GM12878 (cell line): ENCODE measurements around the gene CSNK1G3. TPM values are rescaled to one million over a fixed set of nuclear protein-coding genes. Genes with fewer than 3 reads are reported as not detected.

Source experiments
- ATAC-seq: fragments of 200-7000 bp; cut with Tn5 transposase; 3 replicates; pipeline ENCODE4 v1.9.1; 2020; ENCODE audit warnings: mild to moderate bottlenecking, moderate library complexity
- BruUV-seq: library from RNA; stranded (reverse); fragments of 400-500 nt; replicated peaks from 2 replicates; lab custom pipeline; 2021; lab: Mats Ljungman, UMichigan
- CTCF ChIA-PET: fragments of 300-600 bp; sonication (Branson Sonifier 250); formaldehyde crosslinking; extraction: SDS; loops from one replicate; lab custom pipeline; 2021; ENCODE audit warnings: inconsistent platforms; lab: Yijun Ruan, JAX
- POLR2A ChIA-PET: fragments of 350-600 bp; formaldehyde crosslinking; extraction: SDS; loops from one replicate; lab custom pipeline; 2021; ENCODE audit warnings: inconsistent platforms; lab: Charles Lee
- RAD21 ChIA-PET: fragments of 300-600 bp; sonication (Branson Sonifier 250); formaldehyde crosslinking; loops from one replicate; lab custom pipeline; 2023; ENCODE audit warnings: antibody characterized with exemption; ENCODE audit not compliant: unreplicated experiment; lab: Charles Lee
- SMC1A ChIA-PET: fragments of 300-600 bp; sonication (Branson Sonifier 250); formaldehyde crosslinking; loops from one replicate; lab custom pipeline; 2023; ENCODE audit not compliant: unreplicated experiment, uncharacterized antibody; lab: Charles Lee
- DNase-seq: peaks from one replicate; pipeline ENCODE4 v3.0.0-alpha.2; 2011; ENCODE audit warnings: low read depth, low spot score
- FAIRE-seq: peaks from 3 replicates; lab custom pipeline; 2011; peaks lifted over from hg19 to GRCh38; lab: Jason Lieb, UNC
- H2AFZ ChIP-seq: 2 replicates; pipeline ENCODE4 v1.6.0; 2011; ENCODE audit warnings: low read depth, low read length, control low read depth; ENCODE audit not compliant: control insufficient read depth
- H3K27ac ChIP-seq: 2 replicates; pipeline ENCODE4 v1.5.1; 2011; ENCODE audit warnings: control low read depth; ENCODE audit not compliant: control insufficient read depth, insufficient read depth
- H3K27me3 ChIP-seq, 2 experiments: replicated peaks in 1 of 2; 2 replicates each; pipeline versions ENCODE4 v1.6.0 to v1.6.1; 2011; ENCODE audit warnings: low read length in 1 of 2; ENCODE audit not compliant: control insufficient read depth in 2 of 2, insufficient read depth in 2 of 2
- H3K36me3 ChIP-seq, 2 experiments: 2 replicates each; pipeline ENCODE4 v1.5.1; 2011; ENCODE audit warnings: low read length in 1 of 2; ENCODE audit not compliant: control insufficient read depth in 2 of 2, insufficient read depth in 2 of 2
- H3K4me1 ChIP-seq: 2 replicates; pipeline ENCODE4 v1.6.1; 2011; ENCODE audit warnings: mild to moderate bottlenecking, low read length, moderate library complexity, mixed read lengths; ENCODE audit not compliant: control insufficient read depth, insufficient read depth
- H3K4me2 ChIP-seq: 2 replicates; pipeline ENCODE4 v1.6.0; 2011; ENCODE audit warnings: control low read depth; ENCODE audit not compliant: control insufficient read depth, insufficient read depth
- H3K4me3 ChIP-seq: fragments of 200-600 bp; sonication (generic); 2 replicates; pipeline ENCODE4 v1.5.1; 2016
- H3K79me2 ChIP-seq: 2 replicates; pipeline ENCODE4 v1.6.0; 2011; ENCODE audit warnings: low read length; ENCODE audit not compliant: control insufficient read depth, insufficient read depth
- H3K9ac ChIP-seq: 2 replicates; pipeline ENCODE4 v1.8.0; 2011; ENCODE audit warnings: low read length, control low read depth, mixed read lengths; ENCODE audit not compliant: control insufficient read depth, insufficient read depth
- H3K9me3 ChIP-seq: replicated peaks from 3 replicates; pipeline ENCODE4 v1.5.1; 2011; ENCODE audit warnings: mild to moderate bottlenecking, low read length; ENCODE audit not compliant: control insufficient read depth, insufficient read depth
- H4K20me1 ChIP-seq: 2 replicates; pipeline ENCODE4 v1.6.0; 2011; ENCODE audit not compliant: control insufficient read depth, insufficient read depth
- ATF2 ChIP-seq: IDR thresholded peaks from 2 replicates; pipeline ENCODE4 v1.6.1; 2012; ENCODE audit warnings: low read length, inconsistent platforms
- ATF7 ChIP-seq: fragments of 450-650 bp; IDR thresholded peaks from 2 replicates; pipeline ENCODE4 v1.6.1; 2016; ENCODE audit warnings: low read depth, mild to moderate bottlenecking
- BACH1 ChIP-seq: fragments of 450-650 bp; IDR thresholded peaks from 2 replicates; pipeline ENCODE4 v1.6.1; 2017; ENCODE audit warnings: mild to moderate bottlenecking, borderline replicate concordance
- BRCA1 ChIP-seq: IDR thresholded peaks from 2 replicates; pipeline ENCODE4 v1.6.1; 2011; ENCODE audit warnings: low read depth, low read length, improper control_type of control experiment
- CBFB ChIP-seq: IDR thresholded peaks from 2 replicates; pipeline ENCODE4 v1.6.1; 2016; ENCODE audit warnings: antibody characterized with exemption, low read depth
- CREM ChIP-seq: IDR thresholded peaks from 2 replicates; pipeline ENCODE4 v1.6.1; 2014; ENCODE audit warnings: antibody characterized with exemption, low read depth
- EZH2 ChIP-seq: IDR thresholded peaks from 2 replicates; pipeline ENCODE4 v1.6.1; 2012; ENCODE audit warnings: low read depth, mild to moderate bottlenecking, control low read depth, inconsistent platforms, low read length, borderline replicate concordance; ENCODE audit not compliant: control insufficient read depth
- HDAC6 ChIP-seq: fragments of 200-600 bp; sonication (generic); IDR thresholded peaks from one replicate; pipeline ENCODE4 v1.8.0; 2017; ENCODE audit warnings: antibody characterized with exemption; ENCODE audit not compliant: unreplicated experiment
- KDM1A ChIP-seq: fragments of 200-600 bp; sonication (generic); IDR thresholded peaks from 2 replicates; pipeline ENCODE4 v1.6.1; 2016; ENCODE audit warnings: borderline replicate concordance
- MEF2B ChIP-seq: fragments of 450-650 bp; IDR thresholded peaks from 2 replicates; pipeline ENCODE4 v1.6.1; 2018; ENCODE audit warnings: mild to moderate bottlenecking, moderate library complexity; ENCODE audit not compliant: partially characterized antibody, poor library complexity, severe bottlenecking
- NFIC ChIP-seq: IDR thresholded peaks from 2 replicates; pipeline ENCODE4 v1.6.1; 2012; ENCODE audit warnings: low read depth, mild to moderate bottlenecking, inconsistent platforms, low read length, moderate library complexity
- NRF1 ChIP-seq: conservative IDR thresholded peaks from 2 replicates; pipeline ENCODE4 v1.6.1; 2011; ENCODE audit warnings: mild to moderate bottlenecking, low read depth, low read length, improper control_type of control experiment
- PAX5 ChIP-seq: IDR thresholded peaks from 2 replicates; pipeline ENCODE4 v1.6.1; 2011; ENCODE audit warnings: low read depth, low read length, borderline replicate concordance
- RBBP5 ChIP-seq: fragments of 200-600 bp; sonication (generic); conservative IDR thresholded peaks from 2 replicates; pipeline ENCODE4 v1.6.1; 2016
- STAT1 ChIP-seq: fragments of 450-650 bp; conservative IDR thresholded peaks from 2 replicates; pipeline ENCODE4 v1.6.1; 2014; ENCODE audit warnings: antibody characterized with exemption, mild to moderate bottlenecking
- TARDBP ChIP-seq: IDR thresholded peaks from 2 replicates; pipeline ENCODE4 v1.6.1; 2016; ENCODE audit warnings: borderline replicate concordance
- ZNF622 ChIP-seq: fragments of 450-650 bp; IDR thresholded peaks from 2 replicates; pipeline ENCODE4 v1.6.1; 2017; ENCODE audit warnings: mild to moderate bottlenecking, inconsistent platforms
- WGBS: methylation state at CpG from one replicate; pipeline ENCODE4 v1.1.6; 2016; ENCODE audit warnings: low lambda C conversion rate; ENCODE audit not compliant: insufficient replicate concordance, insufficient coverage; ENCODE audit errors: missing lambda C conversion rate; 5-methylcytosine and 5-hydroxymethylcytosine counted together
- in situ Hi-C: fragments of 300-500 bp; cut with MboI; formaldehyde crosslinking; loops from 9 replicates; pipeline ENCODE4 v1.14.3; 2018; ENCODE audit warnings: mixed read lengths
- intact Hi-C: fragments of 100-400 bp; cut with micrococcal nuclease; formaldehyde crosslinking; loops from one replicate; pipeline ENCODE4 v1.14.2; 2022; ENCODE audit not compliant: unreplicated experiment
- polyA plus RNA-seq, 11 experiments: library from polyadenylated mRNA; depleted of rRNA in 4 of 11; unstranded in 6 of 11; stranded (reverse) in 5 of 11; fragments of >200 nt; fragmentation: Nextera tagmentation in 4 of 11; fragmentation: Illumina TruSeq in 1 of 11; extraction: Ambion mirVana in 4 of 11; extraction: Trizol in 1 of 11; gene quantifications; 1 replicate in 1 of 11; 2 replicates in 10 of 11; pipeline versions ENCODE4 v1.2.1 to v1.2.3, GENCODE V29; 2011 to 2016; ENCODE audit warnings: inconsistent platforms in 2 of 11, missing spikeins in 2 of 11, low read depth in 1 of 11
- total RNA-seq, 4 experiments: library from RNA; depleted of rRNA in 3 of 4; stranded (reverse); fragments of >200 nt in 3 of 4; fragmentation: Illumina TruSeq in 1 of 4; extraction: Trizol in 1 of 4; gene quantifications; 2 replicates each; pipeline versions ENCODE4 v1.2.1 to v1.2.3, GENCODE V29; 2013 to 2021

Gene CSNK1G3
- total and polyA plus RNA-seq, 10 of the 15 experiments (the other 5 are each of a cell fraction or from before 2014, with no cell fraction given): 7.4 to 24.1 (median 17.9) TPM

DNA sequence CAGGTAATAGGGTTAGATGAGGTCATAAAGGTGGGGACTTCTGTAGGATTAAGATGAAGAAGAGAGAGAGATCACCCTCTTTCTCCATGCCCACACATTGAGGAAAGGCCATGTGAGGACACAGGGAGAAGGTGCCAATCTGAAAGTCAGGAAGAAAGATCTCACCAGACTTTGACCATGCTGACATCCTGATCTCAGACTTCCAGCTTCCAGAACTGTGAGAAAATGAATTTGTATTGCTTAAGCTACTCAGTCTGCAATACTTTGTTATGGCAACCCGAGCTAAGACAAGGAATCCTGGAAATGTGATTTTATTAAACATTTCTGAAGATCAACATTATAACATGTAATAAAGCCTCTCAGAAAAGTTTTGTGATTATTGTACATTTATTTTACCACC, 3.5 kb upstream of the CSNK1G3 start:
- no peak overlapping the region for H3K4me3 ChIP-seq
- in situ Hi-C loops: no loop called here
- H4K20me1 ChIP-seq: no peaks in the 10 kb centered on the region
- CTCF ChIA-PET: interaction anchor here (1.1 to 3.9 kb wide), 3 partner anchors 11 to 103 kb away, joined by 3 to 14 read pairs (median 3); no protein-coding TSS in a partner anchor
- WGBS: 95% methylated on average over 1 of the region's 1 CpG
- H3K36me3 ChIP-seq: no peaks in the 10 kb centered on the region; a peak in 1 of 4 replicates
- BruUV-seq: no TSS peak
- SMC1A ChIA-PET: interaction anchor here (1.4 to 2.7 kb wide), 7 partner anchors 37 to 103 kb away, joined by 3 to 7 read pairs (median 5); partner anchors contain the start of gene CEP120
- FAIRE-seq: no peak
- DNase-seq: no peak
- peaks cover 9% of the 10 kb centered on the region for H3K79me2 ChIP-seq
- no peak overlapping the region for H3K4me2 ChIP-seq
- no peaks in the 10 kb centered on the region for H3K4me1 ChIP-seq
- H3K9ac ChIP-seq: no peak overlapping the region
- no peaks in the 10 kb centered on the region for H3K27me3 ChIP-seq
- TF ChIP-seq PAX5: no peak
- no peak for TF ChIP-seq EZH2
- no peak for TF ChIP-seq HDAC6
- TF ChIP-seq ATF2: no peak
- TF ChIP-seq CREM: no peak
- no peak for TF ChIP-seq RBBP5
- no peak for TF ChIP-seq KDM1A
- TF ChIP-seq NRF1: no peak
- TF ChIP-seq CBFB: no peak
- TF ChIP-seq MEF2B: no peak
- TF ChIP-seq STAT1: no peak
- TF ChIP-seq TARDBP: no peak
- TF ChIP-seq BACH1: no peak
- TF ChIP-seq NFIC: no peak
- no peak for TF ChIP-seq ZNF622
- TF ChIP-seq BRCA1: no peak
- no peak for TF ChIP-seq ATF7
- TF ChIP-seq, all 136 proteins: peak for 0
- intact Hi-C loops: no loop called here
- H3K27ac ChIP-seq: no peak overlapping the region
- H3K9me3 ChIP-seq: no peaks in the 10 kb centered on the region
- ATAC-seq: no peak
- RAD21 ChIA-PET: interaction anchor here (1.6 kb wide), 1 partner anchor 62 kb away, joined by 4 read pairs; no protein-coding TSS in a partner anchor
- no peak overlapping the region for H2AFZ ChIP-seq
- POLR2A ChIA-PET: no interaction called here
